Neural crest cell (in vitro differentiated cells): ENCODE results near the gene HSFX4. TPM values are rescaled to one million over a fixed set of nuclear protein-coding genes. Genes with fewer than 3 reads are reported as not detected.
"Not testable (repeated sequence)": the region's sequence is repeated elsewhere in the genome, so short reads cannot be mapped to it uniquely, and the experiment has no call there.

ENCODE experiments used
- DNase-seq: peaks from one replicate; pipeline ENCODE4 v3.0.0; 2021; ENCODE audit warnings: low read depth, mixed read lengths, low spot score
- H3K27ac Mint-ChIP-seq: one replicate; pipeline ENCODE4 v1.8.0; 2021; ENCODE audit warnings: mild to moderate bottlenecking, mixed read lengths; ENCODE audit not compliant: unreplicated experiment
- H3K27me3 Mint-ChIP-seq: 2 replicates; pipeline ENCODE4 v1.8.0; 2021; ENCODE audit warnings: low read depth, mild to moderate bottlenecking, mixed read lengths
- H3K36me3 Mint-ChIP-seq: 2 replicates; pipeline ENCODE4 v1.8.0; 2021; ENCODE audit warnings: low read depth, mild to moderate bottlenecking, mixed read lengths
- H3K4me1 Mint-ChIP-seq: 2 replicates; pipeline ENCODE4 v1.8.0; 2021; ENCODE audit warnings: mixed read lengths
- H3K4me3 Mint-ChIP-seq: one replicate; pipeline ENCODE4 v1.8.0; 2021; ENCODE audit warnings: mild to moderate bottlenecking, mixed read lengths
- H3K9me3 Mint-ChIP-seq: 2 replicates; pipeline ENCODE4 v1.8.0; 2021; ENCODE audit warnings: mixed read lengths
- total RNA-seq: library from RNA; stranded (reverse); gene quantifications from 2 replicates; pipeline ENCODE4 v1.2.1, GENCODE V29; 2021
- TF ChIP-seq, protein P1 (sequence below): fragments of 200-600 bp; sonication (generic); conservative IDR thresholded peaks from 2 replicates; pipeline ENCODE4 v1.5.0; 2021; ENCODE audit warnings: antibody characterized with exemption, mild to moderate bottlenecking

The HSFX4 gene
- total RNA-seq, 1 donor from 2014 or later = not detected

DNA sequence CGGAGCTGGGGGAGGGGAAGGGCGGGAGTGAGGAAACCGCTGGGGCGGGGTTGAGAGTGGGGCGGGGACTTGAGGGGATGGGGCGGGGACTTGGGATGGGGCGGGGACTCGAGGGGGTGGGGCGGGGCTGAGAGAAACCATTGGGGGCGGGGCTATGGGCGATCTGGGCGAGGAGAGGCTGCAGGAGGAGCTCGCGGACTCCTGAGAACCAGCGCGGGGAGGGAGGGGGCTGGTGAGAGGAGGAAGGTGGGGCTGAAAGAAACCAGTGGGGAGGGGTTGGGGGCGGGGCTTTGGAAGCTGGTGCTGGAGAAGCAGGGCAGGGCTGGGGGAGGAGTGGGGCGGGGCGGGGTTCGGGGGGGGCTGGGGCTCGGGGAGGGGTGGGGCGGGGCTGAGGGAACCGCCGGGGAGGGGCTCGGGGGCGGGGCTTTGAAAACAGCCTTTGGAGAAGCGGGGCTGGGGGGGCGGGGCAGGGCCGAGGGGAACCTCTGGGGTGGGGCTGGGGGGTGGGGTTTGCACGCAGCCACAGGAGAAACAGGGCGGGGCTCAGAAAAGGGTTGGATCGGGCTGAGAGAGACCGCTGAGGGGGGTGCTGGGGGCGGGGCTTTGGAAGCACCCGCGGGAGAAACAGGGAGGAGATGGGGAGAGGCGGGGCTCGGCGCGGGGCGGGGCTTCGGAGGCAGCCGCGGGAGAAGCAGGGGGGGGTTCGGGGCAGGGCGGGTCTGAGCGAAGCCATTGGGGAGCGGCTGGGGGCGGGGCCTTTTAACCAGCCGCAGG, 9.7 kb downstream of the HSFX4 start:
- TF ChIP-seq, protein P1, sequence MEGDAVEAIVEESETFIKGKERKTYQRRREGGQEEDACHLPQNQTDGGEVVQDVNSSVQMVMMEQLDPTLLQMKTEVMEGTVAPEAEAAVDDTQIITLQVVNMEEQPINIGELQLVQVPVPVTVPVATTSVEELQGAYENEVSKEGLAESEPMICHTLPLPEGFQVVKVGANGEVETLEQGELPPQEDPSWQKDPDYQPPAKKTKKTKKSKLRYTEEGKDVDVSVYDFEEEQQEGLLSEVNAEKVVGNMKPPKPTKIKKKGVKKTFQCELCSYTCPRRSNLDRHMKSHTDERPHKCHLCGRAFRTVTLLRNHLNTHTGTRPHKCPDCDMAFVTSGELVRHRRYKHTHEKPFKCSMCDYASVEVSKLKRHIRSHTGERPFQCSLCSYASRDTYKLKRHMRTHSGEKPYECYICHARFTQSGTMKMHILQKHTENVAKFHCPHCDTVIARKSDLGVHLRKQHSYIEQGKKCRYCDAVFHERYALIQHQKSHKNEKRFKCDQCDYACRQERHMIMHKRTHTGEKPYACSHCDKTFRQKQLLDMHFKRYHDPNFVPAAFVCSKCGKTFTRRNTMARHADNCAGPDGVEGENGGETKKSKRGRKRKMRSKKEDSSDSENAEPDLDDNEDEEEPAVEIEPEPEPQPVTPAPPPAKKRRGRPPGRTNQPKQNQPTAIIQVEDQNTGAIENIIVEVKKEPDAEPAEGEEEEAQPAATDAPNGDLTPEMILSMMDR = no peak
- Mint-ChIP-seq H3K36me3 (peaks cover 3% of the 10 kb centered on the region), H3K27me3 (no peaks in the 10 kb centered on the region), H3K27ac (no peak overlapping the region), H3K4me1 (no peaks in the 10 kb centered on the region), H3K4me3 (no peak overlapping the region), H3K9me3 (no peaks in the 10 kb centered on the region)
- peak; percentile 77 for DNase-seq

DNA sequence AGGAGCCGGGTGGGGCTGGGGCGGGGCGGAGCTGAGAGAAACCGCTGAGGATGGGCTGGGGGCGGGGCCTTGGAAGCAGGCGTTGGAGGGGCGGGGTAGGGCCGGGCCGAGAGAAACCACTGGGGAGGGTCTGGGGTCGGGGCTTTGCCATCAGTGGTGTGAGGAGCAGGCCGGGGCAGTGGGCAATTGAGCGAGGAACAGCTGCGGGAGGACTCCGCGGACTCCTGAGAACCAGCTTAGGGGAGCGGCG, 10.2 kb downstream of the HSFX4 start:
- peaks cover 3% of the 10 kb centered on the region for H3K36me3 Mint-ChIP-seq
- H3K27ac Mint-ChIP-seq = peak overlapping the region; percentile 94
- TF ChIP-seq, protein P1 = no peak
- H3K4me3 Mint-ChIP-seq = peak overlapping the region; percentile 94
- H3K4me1 Mint-ChIP-seq = no peaks in the 10 kb centered on the region
- DNase-seq = no peak
- H3K27me3 Mint-ChIP-seq = no peaks in the 10 kb centered on the region
- H3K9me3 Mint-ChIP-seq = no peaks in the 10 kb centered on the region

DNA sequence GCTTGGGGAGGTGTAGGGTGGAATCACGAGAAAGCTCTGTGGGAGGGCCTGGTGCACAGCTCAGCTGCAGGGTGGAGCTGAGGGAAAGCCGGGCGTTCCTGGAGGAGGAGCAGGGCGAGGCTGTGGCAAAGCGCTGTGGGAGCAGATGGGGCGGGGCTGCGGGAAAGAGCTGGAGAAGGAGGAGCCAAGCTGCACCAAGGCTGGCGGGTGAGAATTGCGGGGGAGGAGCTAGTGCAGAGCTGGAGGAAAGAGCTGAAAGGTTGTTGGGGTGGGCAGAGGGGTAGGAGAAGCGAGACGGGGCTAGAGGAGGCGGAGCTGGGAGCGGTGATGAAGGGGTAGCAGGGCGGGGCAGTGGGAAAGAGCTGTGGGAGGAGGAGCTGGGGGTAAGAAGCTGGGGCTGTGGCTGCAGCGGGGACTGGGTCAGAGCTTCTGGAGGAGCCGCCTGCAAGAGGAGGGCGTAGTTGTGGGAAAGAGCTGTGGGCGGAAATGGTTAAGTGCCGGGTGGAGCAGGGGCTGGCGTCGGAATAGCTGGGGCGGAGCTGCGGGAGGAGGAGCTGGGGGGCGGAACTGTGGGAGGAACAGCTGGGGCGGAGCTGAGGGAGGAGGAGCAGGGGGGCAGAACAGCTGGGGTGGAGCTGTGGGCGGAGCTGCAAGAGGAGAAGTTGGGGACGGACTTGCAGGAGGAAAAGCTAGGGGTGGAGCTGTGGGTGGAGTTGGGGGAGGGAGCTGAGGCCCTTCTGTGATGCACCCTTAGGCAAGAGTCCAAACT, 10.7 kb downstream of the HSFX4 start:
- Mint-ChIP-seq H3K4me1 (no peaks in the 10 kb centered on the region), H3K36me3 (peaks cover 3% of the 10 kb centered on the region), H3K9me3 (no peaks in the 10 kb centered on the region), H3K27ac (peak overlapping the region; percentile 94), H3K27me3 (no peaks in the 10 kb centered on the region), H3K4me3 (peak overlapping the region; percentile 94)
- DNase-seq = peak; percentile 73
- TF ChIP-seq, protein P1 = no peak

DNA sequence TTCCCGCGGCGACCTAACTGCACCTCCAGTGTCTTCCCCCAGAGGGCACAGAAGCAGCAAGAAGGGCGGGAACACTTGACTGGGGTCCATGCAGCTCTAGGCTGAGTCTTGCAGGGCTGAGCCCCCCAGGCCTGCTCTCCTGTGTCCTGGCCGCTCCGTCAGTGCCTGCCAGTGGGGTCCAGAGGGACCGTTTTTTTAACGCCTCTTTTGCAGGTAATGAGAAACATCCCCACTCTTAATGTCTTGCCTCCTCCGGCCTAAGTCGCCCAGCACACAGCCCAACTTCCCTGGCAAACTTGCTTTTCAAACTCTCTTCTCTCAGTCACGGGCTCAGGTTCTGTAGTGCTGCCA, 11.3 kb downstream of the HSFX4 start:
- H3K9me3 Mint-ChIP-seq, DNase-seq, H3K27me3 Mint-ChIP-seq, H3K4me1 Mint-ChIP-seq, H3K36me3 Mint-ChIP-seq: not testable (repeated sequence)
- TF ChIP-seq, protein P1 = peak; percentile 55
- H3K27ac Mint-ChIP-seq = peak overlapping the region; percentile 89
- H3K4me3 Mint-ChIP-seq = peak overlapping the region; percentile 94

- H3K4me3 Mint-ChIP-seq, H3K4me1 Mint-ChIP-seq, H3K27ac Mint-ChIP-seq, H3K36me3 Mint-ChIP-seq, DNase-seq, H3K9me3 Mint-ChIP-seq, H3K27me3 Mint-ChIP-seq: not testable (repeated sequence)
Measured at GRCh38 chrX:149945087-149945670, 15.8 kb downstream of the HSFX4 start.

DNA sequence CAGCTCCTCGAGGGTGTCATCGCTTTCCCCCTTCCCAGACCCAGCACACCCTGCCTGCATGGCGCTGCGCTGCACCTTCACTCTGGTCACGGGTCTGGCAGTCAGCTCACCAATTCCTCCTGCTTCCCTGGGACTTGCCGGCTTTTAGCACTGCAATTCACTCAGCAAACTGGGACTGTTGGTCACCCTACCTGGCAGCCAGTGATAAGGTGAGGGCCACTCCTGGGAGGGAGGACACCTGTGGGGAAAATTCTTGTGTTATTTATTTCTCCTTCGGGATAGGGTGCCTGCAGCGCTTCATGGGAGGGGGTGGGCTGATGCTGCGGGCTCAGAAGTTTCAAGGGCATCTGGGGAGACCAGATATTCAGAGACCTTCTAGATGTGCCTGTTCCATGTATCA, 16.4 kb downstream of the HSFX4 start:
- not testable (repeated sequence) for DNase-seq, H3K36me3 Mint-ChIP-seq, H3K27ac Mint-ChIP-seq, H3K4me1 Mint-ChIP-seq, H3K27me3 Mint-ChIP-seq, H3K4me3 Mint-ChIP-seq, H3K9me3 Mint-ChIP-seq

DNA sequence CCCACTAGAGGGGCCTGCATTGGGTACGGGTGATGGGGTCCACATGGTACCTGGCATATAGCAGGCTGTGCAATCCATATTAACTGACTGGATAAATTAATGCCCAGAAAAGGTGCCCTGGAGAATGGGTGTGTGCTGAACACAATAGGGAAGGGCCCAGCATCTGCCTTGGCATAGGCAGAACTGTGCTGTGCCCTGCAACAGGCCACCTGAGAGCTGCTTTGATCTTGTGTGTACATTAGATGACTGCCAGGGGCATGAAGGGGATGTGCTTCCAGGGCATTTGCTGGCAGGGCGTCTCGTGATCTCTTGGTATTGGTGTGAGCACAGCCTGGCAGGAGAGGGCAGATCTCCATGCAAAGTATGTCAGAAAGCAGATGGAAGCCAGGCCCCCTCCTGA, 17.6 kb downstream of the HSFX4 start:
- not testable (repeated sequence) for H3K27ac Mint-ChIP-seq, H3K4me1 Mint-ChIP-seq, DNase-seq, H3K36me3 Mint-ChIP-seq, H3K4me3 Mint-ChIP-seq, H3K9me3 Mint-ChIP-seq, H3K27me3 Mint-ChIP-seq
